B cell (primary cell): ENCODE measurements around the gene TPK1. TPM values are rescaled to one million over a fixed set of nuclear protein-coding genes. Genes with fewer than 3 reads are reported as not detected.

Experiments
- ATAC-seq: fragments of 200-7000 bp; cut with Tn5 transposase; one replicate; pipeline ENCODE4 v1.10.0; 2021; ENCODE audit warnings: low read depth, mild to moderate bottlenecking, moderate number of reproducible peaks, moderate library complexity
- CTCF ChIA-PET: fragments of 350-600 bp; sonication (Branson Sonifier 250); formaldehyde crosslinking; loops from one replicate; lab custom pipeline; 2021; ENCODE audit warnings: antibody characterized with exemption, inconsistent platforms; lab: Charles Lee
- POLR2A ChIA-PET: fragments of 350-600 bp; sonication (Branson Sonifier 250); formaldehyde crosslinking; loops from one replicate; lab custom pipeline; 2021; ENCODE audit warnings: antibody characterized with exemption; lab: Charles Lee
- DNase-seq: peaks from one replicate; pipeline ENCODE4 v3.0.0; 2013
- H2AFZ ChIP-seq: 2 replicates; pipeline ENCODE4 v1.6.1; 2012; ENCODE audit warnings: mild to moderate bottlenecking, low read depth, low read length; ENCODE audit not compliant: insufficient read depth, poor library complexity, severe bottlenecking
- H3K27ac ChIP-seq, 2 donors: 1 replicate in 1 of 2; 2 replicates in 1 of 2; pipeline ENCODE4 v1.5.1; 2012 to 2013; ENCODE audit warnings: low read length in 2 of 2, mild to moderate bottlenecking in 2 of 2, moderate library complexity in 1 of 2
- H3K27me3 ChIP-seq, 4 experiments: fragments of 200-600 bp in 1 of 4; sonication (generic) in 1 of 4; replicated peaks in 1 of 4; 1 replicate in 2 of 4; 2 replicates in 2 of 4; pipeline versions ENCODE4 v1.6.1 to v1.7.0; 2013 to 2016; ENCODE audit warnings: low read length in 3 of 4, mild to moderate bottlenecking in 2 of 4, mixed read lengths in 1 of 4, moderate library complexity in 1 of 4; ENCODE audit not compliant: insufficient read depth in 4 of 4, control insufficient read depth in 3 of 4; ENCODE audit errors: control extremely low read depth in 1 of 4
- H3K36me3 ChIP-seq, 2 experiments: replicated peaks in 1 of 2; 1 replicate in 1 of 2; 2 replicates in 1 of 2; pipeline versions ENCODE4 v1.6.1 to v1.7.1; 2013; ENCODE audit warnings: low read length in 1 of 2; ENCODE audit not compliant: insufficient read depth in 2 of 2, control insufficient read depth in 1 of 2; ENCODE audit errors: control extremely low read depth in 1 of 2, extremely low read depth in 1 of 2
- H3K4me1 ChIP-seq, 2 donors: fragments of 200-600 bp in 1 of 2; sonication (generic) in 1 of 2; 1 replicate in 1 of 2; 2 replicates in 1 of 2; pipeline versions ENCODE4 v1.5.1 to v1.6.1; 2013 to 2017; ENCODE audit warnings: low read length in 2 of 2; ENCODE audit not compliant: control insufficient read depth in 2 of 2, insufficient read depth in 2 of 2
- H3K4me2 ChIP-seq: replicated peaks from 2 replicates; pipeline ENCODE3; 2012; ENCODE audit warnings: mild to moderate bottlenecking, low read depth, low read length; ENCODE audit not compliant: poor library complexity, severe bottlenecking
- H3K4me3 ChIP-seq, 5 experiments: fragments of 200-600 bp in 1 of 5; sonication (generic) in 1 of 5; 1 replicate in 3 of 5; 2 replicates in 2 of 5; pipeline versions ENCODE4 v1.5.1 to v1.7.0; 2011 to 2016; ENCODE audit warnings: low read length in 4 of 5, mild to moderate bottlenecking in 4 of 5, low read depth in 2 of 5, control low read depth in 1 of 5, moderate library complexity in 1 of 5; ENCODE audit not compliant: insufficient read depth in 1 of 5; ENCODE audit errors: control extremely low read depth in 1 of 5, extremely low read depth in 1 of 5
- H3K79me2 ChIP-seq: fragments of 200-600 bp; sonication (generic); one replicate; pipeline ENCODE4 v1.6.0; 2016; ENCODE audit warnings: low read length; ENCODE audit not compliant: control insufficient read depth, insufficient read depth
- H3K9ac ChIP-seq: fragments of 200-600 bp; sonication (generic); 2 replicates; pipeline ENCODE4 v1.6.1; 2017; ENCODE audit warnings: mild to moderate bottlenecking, low read length, moderate library complexity
- H3K9me3 ChIP-seq, 3 donors: one replicate each; pipeline versions ENCODE4 v1.6.1 to v1.7.1; 2013; ENCODE audit warnings: low read length in 2 of 3; ENCODE audit not compliant: control insufficient read depth in 2 of 3, insufficient read depth in 1 of 3; ENCODE audit errors: control extremely low read depth in 1 of 3
- H4K20me1 ChIP-seq: 2 replicates; pipeline ENCODE4 v1.6.0; 2012; ENCODE audit warnings: mild to moderate bottlenecking, low read length; ENCODE audit not compliant: insufficient read depth, control insufficient read depth, poor library complexity, severe bottlenecking
- H3K27ac Mint-ChIP-seq: one replicate; pipeline ENCODE4 v1.8.0; 2021; ENCODE audit warnings: mixed read lengths
- H3K27me3 Mint-ChIP-seq: one replicate; pipeline ENCODE4 v1.8.0; 2021; ENCODE audit warnings: mixed read lengths
- H3K4me1 Mint-ChIP-seq: one replicate; pipeline ENCODE4 v1.8.0; 2021; ENCODE audit warnings: mixed read lengths
- H3K4me3 Mint-ChIP-seq: one replicate; pipeline ENCODE4 v1.8.0; 2021; ENCODE audit warnings: mixed read lengths
- H3K9me3 Mint-ChIP-seq: one replicate; pipeline ENCODE4 v1.8.0; 2022; ENCODE audit warnings: mixed read lengths; ENCODE audit not compliant: insufficient read depth
- EZH2 ChIP-seq: IDR thresholded peaks from 2 replicates; pipeline ENCODE4 v1.6.1; 2012; ENCODE audit warnings: borderline replicate concordance, low read depth, mild to moderate bottlenecking, moderate library complexity, low read length; ENCODE audit not compliant: insufficient read depth, poor library complexity, severe bottlenecking
- whole genome bisulfite sequencing: methylation state at CpG from one replicate; pipeline ENCODE4 v1.1.5; 2013; ENCODE audit warnings: missing lambda C conversion rate; ENCODE audit not compliant: insufficient coverage; 5-methylcytosine and 5-hydroxymethylcytosine counted together
- intact Hi-C: fragments of 100-400 bp; cut with micrococcal nuclease; formaldehyde crosslinking; loops from one replicate; pipeline ENCODE4 v1.10.0; 2022
- polyA plus RNA-seq: library from polyadenylated mRNA; depleted of rRNA; stranded (reverse); fragments of >200 nt; gene quantifications from 2 replicates; pipeline ENCODE4 v1.2.3, GENCODE V29; 2012
- total RNA-seq, 2 donors: library from RNA; stranded (reverse); fragments of 120-200 nt in 1 of 2; gene quantifications; 1 replicate in 1 of 2; 2 replicates in 1 of 2; pipeline versions ENCODE4 v1.2.3 to v1.2.4, GENCODE V29; 2013 to 2022
- TF ChIP-seq, protein P1 (sequence below): fragments of 200-600 bp; IDR thresholded peaks from one replicate; pipeline ENCODE4 v1.8.0; 2022; ENCODE audit warnings: antibody characterized with exemption, mild to moderate bottlenecking

Gene TPK1
- total and polyA plus RNA-seq, 2 donors (not counting 1 experiment from before 2014, with no cell fraction given): 13.7 to 26.4 TPM

- no peak for ATAC-seq
- Mint-ChIP-seq H3K27me3 (no peaks in the 10 kb centered on the region), H3K4me1 (no peaks in the 10 kb centered on the region), H3K27ac (no peak overlapping the region), H3K4me3 (no peak overlapping the region), H3K9me3 (no peaks in the 10 kb centered on the region)
- Histone ChIP-seq H3K27ac (no peak overlapping the region), H3K4me2 (no peak overlapping the region), H3K79me2 (no peaks in the 10 kb centered on the region), H3K4me1 (no peaks in the 10 kb centered on the region), H3K9me3 (no peaks in the 10 kb centered on the region), H3K9ac (no peak overlapping the region), H3K4me3 (no peak overlapping the region), H2AFZ (no peak overlapping the region), H3K36me3 (no peaks in the 10 kb centered on the region), H4K20me1 (no peaks in the 10 kb centered on the region), H3K27me3 (no peaks in the 10 kb centered on the region)
- POLR2A ChIA-PET: no interaction called here
- CTCF ChIA-PET: no interaction called here
- WGBS: 49% methylated on average over 2 of the region's 4 CpGs
- no peak for DNase-seq
- TF ChIP-seq, protein P1, sequence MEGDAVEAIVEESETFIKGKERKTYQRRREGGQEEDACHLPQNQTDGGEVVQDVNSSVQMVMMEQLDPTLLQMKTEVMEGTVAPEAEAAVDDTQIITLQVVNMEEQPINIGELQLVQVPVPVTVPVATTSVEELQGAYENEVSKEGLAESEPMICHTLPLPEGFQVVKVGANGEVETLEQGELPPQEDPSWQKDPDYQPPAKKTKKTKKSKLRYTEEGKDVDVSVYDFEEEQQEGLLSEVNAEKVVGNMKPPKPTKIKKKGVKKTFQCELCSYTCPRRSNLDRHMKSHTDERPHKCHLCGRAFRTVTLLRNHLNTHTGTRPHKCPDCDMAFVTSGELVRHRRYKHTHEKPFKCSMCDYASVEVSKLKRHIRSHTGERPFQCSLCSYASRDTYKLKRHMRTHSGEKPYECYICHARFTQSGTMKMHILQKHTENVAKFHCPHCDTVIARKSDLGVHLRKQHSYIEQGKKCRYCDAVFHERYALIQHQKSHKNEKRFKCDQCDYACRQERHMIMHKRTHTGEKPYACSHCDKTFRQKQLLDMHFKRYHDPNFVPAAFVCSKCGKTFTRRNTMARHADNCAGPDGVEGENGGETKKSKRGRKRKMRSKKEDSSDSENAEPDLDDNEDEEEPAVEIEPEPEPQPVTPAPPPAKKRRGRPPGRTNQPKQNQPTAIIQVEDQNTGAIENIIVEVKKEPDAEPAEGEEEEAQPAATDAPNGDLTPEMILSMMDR: no peak
- no peak for TF ChIP-seq EZH2
- intact Hi-C loops: no loop called here
These were observed 194.3 kb downstream of the TPK1 start for GRCh38 chr7:144641389-144642044.

- intact Hi-C loops: no loop called here
These were observed 203.1 kb downstream of the TPK1 start for GRCh38 chr7:144632724-144633123.

More at GRCh38 chr7:144632724-144633123, 203.1 kb downstream of the TPK1 start:
- Histone ChIP-seq H3K36me3 (no peaks in the 10 kb centered on the region), H4K20me1 (no peaks in the 10 kb centered on the region), H3K9me3 (peaks cover 0 to 12% (median 8%) of the 10 kb centered on the region in 3 donors), H3K4me2 (no peak overlapping the region), H3K79me2 (no peaks in the 10 kb centered on the region), H3K27ac (no peak overlapping the region), H3K9ac (no peak overlapping the region), H2AFZ (no peak overlapping the region), H3K4me3 (no peak overlapping the region), H3K4me1 (no peaks in the 10 kb centered on the region), H3K27me3 (no peaks in the 10 kb centered on the region)
- no CpG with 5 or more reads among the region's 2 CpGs for WGBS
- no peaks in the 10 kb centered on the region for H3K27me3 Mint-ChIP-seq
- POLR2A ChIA-PET: no interaction called here
- DNase-seq (no peak), ATAC-seq (no peak)
- H3K27ac Mint-ChIP-seq: no peak overlapping the region
- H3K4me3 Mint-ChIP-seq: no peak overlapping the region
- peaks cover 4% of the 10 kb centered on the region for H3K9me3 Mint-ChIP-seq
- H3K4me1 Mint-ChIP-seq: no peaks in the 10 kb centered on the region
- TF ChIP-seq, protein P1: no peak
- no peak for TF ChIP-seq EZH2
- CTCF ChIA-PET: no interaction called here
